HepG2 (cell line): ENCODE data around the gene ZNF513. TPM values are rescaled to one million over a fixed set of nuclear protein-coding genes. Genes with fewer than 3 reads are reported as not detected.

Experiments
- AFF4 ChIP-seq: sonication (generic); formaldehyde crosslinking; IDR thresholded peaks from 2 replicates; pipeline ENCODE4 v1.4.0; 2020; ENCODE audit warnings: missing genetic modification reagents
- EED ChIP-seq: sonication (generic); formaldehyde crosslinking; IDR thresholded peaks from 2 replicates; pipeline ENCODE4 v1.5.0; 2020; ENCODE audit warnings: mild to moderate bottlenecking, missing genetic modification reagents
- FOSL2 ChIP-seq: sonication (generic); formaldehyde crosslinking; IDR thresholded peaks from 2 replicates; pipeline ENCODE4 v1.4.0; 2020; ENCODE audit warnings: missing genetic modification reagents
- GABPA ChIP-seq, 2 experiments: IDR thresholded peaks; 2 replicates each; pipeline ENCODE4 v1.6.1; 2011 to 2016; ENCODE audit warnings: low read depth in 2 of 2, low read length in 1 of 2, missing biosample characterization in 1 of 2, missing genetic modification characterization in 1 of 2
- HOXA7 ChIP-seq: sonication (generic); formaldehyde crosslinking; IDR thresholded peaks from 2 replicates; pipeline ENCODE4 v1.8.1; 2022; ENCODE audit warnings: mild to moderate bottlenecking, missing genetic modification reagents, moderate library complexity
- JUND ChIP-seq: sonication (generic); formaldehyde crosslinking; IDR thresholded peaks from 2 replicates; pipeline ENCODE4 v1.8.0; 2022; ENCODE audit warnings: mild to moderate bottlenecking, missing genetic modification reagents
- KAT8 ChIP-seq: IDR thresholded peaks from 2 replicates; pipeline ENCODE4 v1.6.1; 2016; ENCODE audit warnings: missing genetic modification reagents, missing compliant biosample characterization
- NCOA1 ChIP-seq: sonication (generic); formaldehyde crosslinking; IDR thresholded peaks from 2 replicates; pipeline ENCODE4 v1.9.0; 2021; ENCODE audit warnings: missing genetic modification reagents
- NFE2L1 ChIP-seq: sonication (generic); formaldehyde crosslinking; IDR thresholded peaks from 2 replicates; pipeline ENCODE4 v1.4.0; 2020; ENCODE audit warnings: missing genetic modification reagents, mild to moderate bottlenecking, borderline replicate concordance
- PCBP1 ChIP-seq: fragments of 200-400 bp; formaldehyde crosslinking; IDR thresholded peaks from 2 replicates; pipeline ENCODE4 v1.6.1; 2017; ENCODE audit warnings: mild to moderate bottlenecking, low read depth, low read length, borderline replicate concordance
- POLR2AphosphoS2 ChIP-seq: IDR thresholded peaks from 2 replicates; pipeline ENCODE4 v1.6.1; 2011; ENCODE audit warnings: low read depth, low read length, improper control_type of control experiment
- RBM22 ChIP-seq: fragments of 200-400 bp; formaldehyde crosslinking; optimal IDR thresholded peaks from 2 replicates; pipeline ENCODE3; 2017; ENCODE audit warnings: mild to moderate bottlenecking, low read length, moderate library complexity
- SMAD1 ChIP-seq: sonication (generic); formaldehyde crosslinking; IDR thresholded peaks from 2 replicates; pipeline ENCODE4 v1.4.0; 2020; ENCODE audit warnings: missing genetic modification reagents, low read depth, mild to moderate bottlenecking, borderline replicate concordance
- ZBTB26 ChIP-seq: IDR thresholded peaks from 2 replicates; pipeline ENCODE4 v1.6.1; 2016; ENCODE audit warnings: missing compliant biosample characterization, missing genetic modification reagents, borderline replicate concordance
- ZNF550 ChIP-seq: sonication (generic); formaldehyde crosslinking; IDR thresholded peaks from 2 replicates; pipeline ENCODE4 v1.4.0; 2020; ENCODE audit warnings: mild to moderate bottlenecking, missing genetic modification reagents, borderline replicate concordance
- ZNF703 ChIP-seq: sonication (generic); formaldehyde crosslinking; IDR thresholded peaks from 2 replicates; pipeline ENCODE4 v1.5.1; 2020; ENCODE audit warnings: missing genetic modification reagents, mild to moderate bottlenecking, moderate library complexity, borderline replicate concordance
- ZSCAN25 ChIP-seq: sonication (generic); formaldehyde crosslinking; IDR thresholded peaks from 2 replicates; pipeline ENCODE4 v1.8.0; 2022; ENCODE audit warnings: mild to moderate bottlenecking, missing genetic modification reagents
- polyA plus RNA-seq, 8 experiments: library from polyadenylated mRNA; depleted of rRNA in 3 of 8; stranded (reverse) in 7 of 8; unstranded in 1 of 8; fragments of >200 nt; fragmentation: Illumina TruSeq in 4 of 8; extraction: Trizol in 4 of 8; gene quantifications; 2 replicates each; pipeline versions ENCODE4 v1.2.1 to v1.2.3, GENCODE V29; 2011 to 2016; ENCODE audit warnings: low read depth in 4 of 8, missing spikeins in 1 of 8, mixed read lengths in 1 of 8; ENCODE audit not compliant: insufficient read depth in 1 of 8
- total RNA-seq, 5 experiments: library from RNA; depleted of rRNA; stranded (reverse); fragments of >200 nt; fragmentation: Illumina TruSeq; extraction: Trizol; gene quantifications; 2 replicates each; pipeline ENCODE4 v1.2.3, GENCODE V29; 2016; ENCODE audit warnings: low read depth in 1 of 5
- TF ChIP-seq, protein P1 (sequence below): sonication (generic); formaldehyde crosslinking; IDR thresholded peaks from 2 replicates; pipeline ENCODE4 v1.5.0; 2020; ENCODE audit warnings: mild to moderate bottlenecking, missing genetic modification reagents, moderate library complexity

ZNF513 gene
- total and polyA plus RNA-seq, 2 of the 13 experiments (the other 11 are each of a cell fraction or from before 2014, with no cell fraction given): 4.9 to 6.3 TPM

DNA sequence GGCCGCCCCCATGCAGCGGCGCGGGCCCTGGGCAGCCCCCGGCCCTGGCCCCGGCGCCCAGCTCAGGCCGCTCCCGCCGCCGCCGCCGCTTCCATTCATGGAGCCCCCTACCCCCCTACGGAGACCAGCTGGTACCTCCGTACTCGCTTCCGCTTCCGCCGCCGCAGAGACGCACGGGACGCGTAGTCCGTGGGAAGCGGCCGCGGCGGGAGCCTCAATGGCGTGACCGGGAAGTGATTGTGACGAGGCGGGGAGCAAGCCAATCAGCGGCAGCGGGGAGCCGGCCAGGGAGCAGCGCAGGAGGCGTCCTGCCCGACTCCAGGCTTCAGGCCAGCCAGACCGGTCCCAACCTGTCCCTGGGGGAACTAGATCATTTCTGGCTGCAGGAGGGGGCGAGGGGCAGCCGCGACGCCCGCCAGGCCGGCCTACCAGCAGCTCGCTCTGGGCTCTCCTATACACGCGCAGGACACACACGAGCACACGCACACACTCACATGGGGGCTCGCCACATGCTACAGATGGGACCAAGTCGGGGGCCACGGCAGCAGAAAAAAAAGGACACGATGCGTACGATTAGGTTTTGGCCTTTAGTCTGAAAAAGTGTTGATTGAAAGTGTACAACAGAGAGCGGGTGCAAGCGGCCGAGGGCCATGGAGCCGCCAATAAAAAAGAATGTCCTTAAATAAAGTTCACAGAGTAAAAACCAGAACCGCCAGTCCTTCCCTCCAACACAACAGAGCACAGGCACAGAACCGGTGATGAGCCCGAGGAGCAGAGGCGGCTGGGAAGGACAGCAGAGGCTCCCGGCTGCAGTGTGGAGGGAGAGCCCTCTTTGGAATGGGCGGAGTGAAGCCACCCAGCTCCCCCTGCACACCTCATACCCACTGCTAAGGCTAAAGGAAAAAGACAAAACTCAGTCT, at the start of gene ZNF513 (continued):
- 0 out of 2 replicates have a peak, but pooled peaks have one; percentile 60 for TF ChIP-seq AFF4 (CRISPR knock-in tag)
- peak; percentile 90 for TF ChIP-seq RBM22
- TF ChIP-seq, protein P1, sequence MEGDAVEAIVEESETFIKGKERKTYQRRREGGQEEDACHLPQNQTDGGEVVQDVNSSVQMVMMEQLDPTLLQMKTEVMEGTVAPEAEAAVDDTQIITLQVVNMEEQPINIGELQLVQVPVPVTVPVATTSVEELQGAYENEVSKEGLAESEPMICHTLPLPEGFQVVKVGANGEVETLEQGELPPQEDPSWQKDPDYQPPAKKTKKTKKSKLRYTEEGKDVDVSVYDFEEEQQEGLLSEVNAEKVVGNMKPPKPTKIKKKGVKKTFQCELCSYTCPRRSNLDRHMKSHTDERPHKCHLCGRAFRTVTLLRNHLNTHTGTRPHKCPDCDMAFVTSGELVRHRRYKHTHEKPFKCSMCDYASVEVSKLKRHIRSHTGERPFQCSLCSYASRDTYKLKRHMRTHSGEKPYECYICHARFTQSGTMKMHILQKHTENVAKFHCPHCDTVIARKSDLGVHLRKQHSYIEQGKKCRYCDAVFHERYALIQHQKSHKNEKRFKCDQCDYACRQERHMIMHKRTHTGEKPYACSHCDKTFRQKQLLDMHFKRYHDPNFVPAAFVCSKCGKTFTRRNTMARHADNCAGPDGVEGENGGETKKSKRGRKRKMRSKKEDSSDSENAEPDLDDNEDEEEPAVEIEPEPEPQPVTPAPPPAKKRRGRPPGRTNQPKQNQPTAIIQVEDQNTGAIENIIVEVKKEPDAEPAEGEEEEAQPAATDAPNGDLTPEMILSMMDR (CRISPR knock-in tag): peak; percentile 10; the same call in 1 of the 2 replicates
- TF ChIP-seq ZNF703: no peak
- TF ChIP-seq JUND (CRISPR knock-in tag): 0 out of 2 replicates have a peak, but pooled peaks have one; percentile 41
- TF ChIP-seq FOSL2 (CRISPR knock-in tag): peak; percentile 19
- TF ChIP-seq ZBTB26 (CRISPR knock-in tag): no peak
- no peak for TF ChIP-seq NFE2L1 (CRISPR knock-in tag)
- TF ChIP-seq POLR2AphosphoS2: 0 out of 2 replicates have a peak, but pooled peaks have one; percentile 34
- TF ChIP-seq ZNF550 (CRISPR knock-in tag): peak; percentile 30; the same call in 1 of the 2 replicates
- peak; percentile 93 for TF ChIP-seq GABPA (IDR thresholded peaks at IDR 0.05; ENCODE audit: low read depth, low read length)
- TF ChIP-seq GABPA (CRISPR knock-in tag; IDR thresholded peaks at IDR 0.05; ENCODE audit: low read depth): peak; percentile 94
- TF ChIP-seq EED (CRISPR knock-in tag): peak; percentile 83; the same call in 1 of the 2 replicates
- no peak for TF ChIP-seq NCOA1
- TF ChIP-seq ZSCAN25 (CRISPR knock-in tag): peak; percentile 0; the same call in 1 of the 2 replicates
- peak; percentile 47; the same call in 1 of the 2 replicates for TF ChIP-seq KAT8 (CRISPR knock-in tag)
- TF ChIP-seq SMAD1: 0 out of 2 replicates have a peak, but pooled peaks have one; percentile 35
- TF ChIP-seq PCBP1: peak; percentile 66; the same call in 1 of the 2 replicates
- no peak for TF ChIP-seq HOXA7
